Mammary epithelial cell (primary cell): ENCODE results near the gene SEC31A.

Experiments
- EZH2 ChIP-seq: IDR thresholded peaks from 2 replicates; pipeline ENCODE4 v1.6.1; 2012; ENCODE audit warnings: low read length, inconsistent platforms, borderline replicate concordance
- TF ChIP-seq, protein P1 (sequence below), 2 donors: IDR thresholded peaks in 1 of 2; conservative IDR thresholded peaks in 1 of 2; 2 replicates each; pipeline ENCODE4 v1.5.1; 2011 to 2012; ENCODE audit warnings: inconsistent platforms in 2 of 2, low read length in 2 of 2, mild to moderate bottlenecking in 2 of 2, control low read depth in 1 of 2, low read depth in 1 of 2; ENCODE audit not compliant: insufficient read depth in 1 of 2; ENCODE audit errors: extremely low read depth in 1 of 2

DNA sequence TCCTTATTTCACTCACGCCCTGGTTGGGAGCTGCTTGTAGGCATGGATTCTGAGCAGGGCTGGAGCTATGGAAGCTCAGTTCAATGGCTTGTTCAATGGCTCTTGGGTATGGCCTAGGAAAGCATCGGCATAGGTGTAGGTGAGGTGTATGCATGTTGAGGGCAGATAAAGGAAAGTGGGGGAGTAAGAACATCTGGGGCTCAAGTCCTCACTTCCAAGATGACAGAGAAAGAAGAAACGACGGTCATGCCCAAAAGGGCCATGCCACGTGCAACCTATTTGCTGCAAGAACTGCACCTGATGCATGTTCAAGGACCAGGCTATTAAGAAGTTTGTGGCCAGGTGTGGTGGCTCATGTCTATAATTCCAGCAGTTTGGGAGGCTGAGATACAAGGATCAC is 115.7 kb downstream of the SEC31A start:
- TF ChIP-seq, protein P1, sequence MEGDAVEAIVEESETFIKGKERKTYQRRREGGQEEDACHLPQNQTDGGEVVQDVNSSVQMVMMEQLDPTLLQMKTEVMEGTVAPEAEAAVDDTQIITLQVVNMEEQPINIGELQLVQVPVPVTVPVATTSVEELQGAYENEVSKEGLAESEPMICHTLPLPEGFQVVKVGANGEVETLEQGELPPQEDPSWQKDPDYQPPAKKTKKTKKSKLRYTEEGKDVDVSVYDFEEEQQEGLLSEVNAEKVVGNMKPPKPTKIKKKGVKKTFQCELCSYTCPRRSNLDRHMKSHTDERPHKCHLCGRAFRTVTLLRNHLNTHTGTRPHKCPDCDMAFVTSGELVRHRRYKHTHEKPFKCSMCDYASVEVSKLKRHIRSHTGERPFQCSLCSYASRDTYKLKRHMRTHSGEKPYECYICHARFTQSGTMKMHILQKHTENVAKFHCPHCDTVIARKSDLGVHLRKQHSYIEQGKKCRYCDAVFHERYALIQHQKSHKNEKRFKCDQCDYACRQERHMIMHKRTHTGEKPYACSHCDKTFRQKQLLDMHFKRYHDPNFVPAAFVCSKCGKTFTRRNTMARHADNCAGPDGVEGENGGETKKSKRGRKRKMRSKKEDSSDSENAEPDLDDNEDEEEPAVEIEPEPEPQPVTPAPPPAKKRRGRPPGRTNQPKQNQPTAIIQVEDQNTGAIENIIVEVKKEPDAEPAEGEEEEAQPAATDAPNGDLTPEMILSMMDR (conservative IDR thresholded peaks at IDR 0.05 in 1 of 2, IDR thresholded peaks at IDR 0.05 in 1 of 2; ENCODE audit: extremely low read depth in 1 of 2, insufficient read depth in 1 of 2, low read depth in 1 of 2, low read length in 2 of 2) = no peak
- no peak for TF ChIP-seq EZH2
